Stomach (tissue), 4 donors: ENCODE results near the gene SPATA2.

Source experiments
- POLR2A ChIP-seq, 4 donors: fragments of 450-650 bp; IDR thresholded peaks; one replicate each; pipeline ENCODE4 v1.6.1; 2016; ENCODE audit warnings: antibody characterized with exemption in 4 of 4, control low read depth in 2 of 4, mild to moderate bottlenecking in 1 of 4, moderate library complexity in 1 of 4
- TF ChIP-seq, protein P1 (sequence below), 7 experiments: fragments of 450-650 bp in 4 of 7; fragments of 200-600 bp in 3 of 7; sonication (generic) in 3 of 7; IDR thresholded peaks; one replicate each; pipeline ENCODE4 v1.5.1; 2016 to 2019; ENCODE audit warnings: antibody characterized with exemption in 7 of 7, control low read depth in 2 of 7, mild to moderate bottlenecking in 1 of 7

DNA sequence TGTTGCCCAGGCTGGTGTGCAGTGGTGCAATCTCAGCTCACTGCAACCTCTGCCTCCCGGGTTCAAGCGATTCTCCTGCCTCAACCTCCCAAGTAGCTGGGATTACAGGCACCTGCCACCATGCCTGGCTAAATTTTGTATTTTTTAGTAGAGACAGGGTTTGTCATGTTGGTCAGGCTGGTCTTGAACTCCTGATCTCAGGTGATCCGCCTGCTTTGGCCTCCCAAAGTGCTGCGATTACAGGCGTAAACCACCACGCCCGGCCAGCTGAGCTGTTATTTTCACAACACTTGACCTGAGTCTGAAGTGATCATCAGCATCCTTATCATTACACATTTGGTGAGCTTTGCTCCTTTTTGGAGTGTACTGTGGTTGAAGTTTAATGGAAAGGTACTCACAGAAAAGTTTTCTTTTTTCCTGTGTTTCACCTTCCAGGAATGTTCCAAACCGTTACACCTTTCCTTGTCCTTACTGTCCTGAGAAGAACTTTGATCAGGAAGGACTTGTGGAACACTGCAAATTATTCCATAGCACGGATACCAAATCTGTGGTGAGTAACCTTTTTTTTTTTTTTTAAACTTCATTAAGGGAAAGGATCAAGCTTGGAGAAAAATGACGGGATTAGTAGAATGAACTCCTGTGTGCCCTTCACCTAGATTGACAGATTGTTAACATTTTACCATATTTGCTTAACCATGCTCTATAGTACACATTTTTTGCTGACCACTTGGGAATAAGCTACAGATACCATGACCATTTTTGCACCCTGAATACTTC is 30.6 kb upstream of the SPATA2 start:
- TF ChIP-seq, protein P1, sequence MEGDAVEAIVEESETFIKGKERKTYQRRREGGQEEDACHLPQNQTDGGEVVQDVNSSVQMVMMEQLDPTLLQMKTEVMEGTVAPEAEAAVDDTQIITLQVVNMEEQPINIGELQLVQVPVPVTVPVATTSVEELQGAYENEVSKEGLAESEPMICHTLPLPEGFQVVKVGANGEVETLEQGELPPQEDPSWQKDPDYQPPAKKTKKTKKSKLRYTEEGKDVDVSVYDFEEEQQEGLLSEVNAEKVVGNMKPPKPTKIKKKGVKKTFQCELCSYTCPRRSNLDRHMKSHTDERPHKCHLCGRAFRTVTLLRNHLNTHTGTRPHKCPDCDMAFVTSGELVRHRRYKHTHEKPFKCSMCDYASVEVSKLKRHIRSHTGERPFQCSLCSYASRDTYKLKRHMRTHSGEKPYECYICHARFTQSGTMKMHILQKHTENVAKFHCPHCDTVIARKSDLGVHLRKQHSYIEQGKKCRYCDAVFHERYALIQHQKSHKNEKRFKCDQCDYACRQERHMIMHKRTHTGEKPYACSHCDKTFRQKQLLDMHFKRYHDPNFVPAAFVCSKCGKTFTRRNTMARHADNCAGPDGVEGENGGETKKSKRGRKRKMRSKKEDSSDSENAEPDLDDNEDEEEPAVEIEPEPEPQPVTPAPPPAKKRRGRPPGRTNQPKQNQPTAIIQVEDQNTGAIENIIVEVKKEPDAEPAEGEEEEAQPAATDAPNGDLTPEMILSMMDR (IDR thresholded peaks at IDR 0.05), result no peak
- TF ChIP-seq POLR2A (IDR thresholded peaks at IDR 0.05), result no peak
